Mucosa of rectum (tissue), 2 donors: ENCODE results near the gene PTPN14.

ENCODE experiments used
- H3K27ac ChIP-seq, 2 donors: one replicate each; pipeline ENCODE4 v1.7.0; 2013; ENCODE audit warnings: inconsistent platforms in 2 of 2, low read depth in 2 of 2, low read length in 2 of 2
- H3K27me3 ChIP-seq, 2 donors: one replicate each; pipeline ENCODE4 v1.7.0; 2013; ENCODE audit warnings: low read length in 2 of 2; ENCODE audit not compliant: control insufficient read depth in 2 of 2, insufficient read depth in 2 of 2
- H3K36me3 ChIP-seq, 2 donors: one replicate each; pipeline ENCODE4 v1.7.0; 2013; ENCODE audit warnings: low read length in 2 of 2; ENCODE audit not compliant: control insufficient read depth in 2 of 2, insufficient read depth in 2 of 2
- H3K4me1 ChIP-seq, 2 donors: one replicate each; pipeline ENCODE4 v1.7.0; 2013; ENCODE audit warnings: low read length in 2 of 2, mild to moderate bottlenecking in 1 of 2; ENCODE audit not compliant: control insufficient read depth in 2 of 2, insufficient read depth in 2 of 2
- H3K4me3 ChIP-seq, 2 donors: one replicate each; pipeline ENCODE4 v1.7.0; 2013; ENCODE audit warnings: low read length in 2 of 2
- H3K9ac ChIP-seq, 2 donors: one replicate each; pipeline ENCODE4 v1.7.0; 2013; ENCODE audit warnings: low read length in 2 of 2, low read depth in 1 of 2, mild to moderate bottlenecking in 1 of 2
- H3K9me3 ChIP-seq, 2 donors: one replicate each; pipeline ENCODE4 v1.7.0; 2013; ENCODE audit warnings: low read length in 2 of 2; ENCODE audit not compliant: control insufficient read depth in 2 of 2
- donor health status: healthy.
- donor health status: Normal muscosa, but diverticular disease.

PTPN14 gene

GRCh38 chr1:214446772-214447556 is 104.4 kb downstream of the PTPN14 start:
- Histone ChIP-seq H3K9ac (no peak overlapping the region), H3K9me3 (no peaks in the 10 kb centered on the region), H3K27ac (no peak overlapping the region), H3K36me3 (no peaks in the 10 kb centered on the region), H3K27me3 (no peaks in the 10 kb centered on the region), H3K4me3 (no peak overlapping the region), H3K4me1 (no peaks in the 10 kb centered on the region)

GRCh38 chr1:214445831-214446614 is 105.4 kb downstream of the PTPN14 start:
- H3K4me3 ChIP-seq, result no peak overlapping the region
- no peaks in the 10 kb centered on the region for H3K36me3 ChIP-seq
- H3K9ac ChIP-seq, result no peak overlapping the region
- no peak overlapping the region for H3K27ac ChIP-seq
- no peaks in the 10 kb centered on the region for H3K4me1 ChIP-seq
- H3K9me3 ChIP-seq, result no peaks in the 10 kb centered on the region
- no peaks in the 10 kb centered on the region for H3K27me3 ChIP-seq

GRCh38 chr1:214445199-214445598 is 106.2 kb downstream of the PTPN14 start:
- H3K27me3 ChIP-seq, result no peaks in the 10 kb centered on the region
- H3K4me1 ChIP-seq, result peaks cover 3 to 5% of the 10 kb centered on the region in 2 donors
- no peak overlapping the region for H3K4me3 ChIP-seq
- no peak overlapping the region for H3K9ac ChIP-seq
- no peaks in the 10 kb centered on the region for H3K36me3 ChIP-seq
- H3K9me3 ChIP-seq, result no peaks in the 10 kb centered on the region
- H3K27ac ChIP-seq, result no peak overlapping the region

- Histone ChIP-seq H3K36me3 (no peaks in the 10 kb centered on the region), H3K27ac (no peak overlapping the region), H3K4me3 (no peak overlapping the region), H3K4me1 (peaks cover 8 to 10% of the 10 kb centered on the region in 2 donors), H3K9me3 (no peaks in the 10 kb centered on the region), H3K9ac (no peak overlapping the region), H3K27me3 (no peaks in the 10 kb centered on the region)
Measured at GRCh38 chr1:214444182-214444939, 107.0 kb downstream of the PTPN14 start.

- H3K36me3 ChIP-seq, result no peaks in the 10 kb centered on the region
- no peaks in the 10 kb centered on the region for H3K27me3 ChIP-seq
- H3K4me1 ChIP-seq, result peaks cover 8 to 11% of the 10 kb centered on the region in 2 donors
- no peak overlapping the region for H3K4me3 ChIP-seq
- no peaks in the 10 kb centered on the region for H3K9me3 ChIP-seq
- no peak overlapping the region for H3K9ac ChIP-seq
- no peak overlapping the region for H3K27ac ChIP-seq
Measured at GRCh38 chr1:214441119-214441518, 110.3 kb downstream of the PTPN14 start.

- no peak overlapping the region for H3K4me3 ChIP-seq
- no peak overlapping the region for H3K27ac ChIP-seq
- H3K4me1 ChIP-seq, result peaks cover 8 to 11% of the 10 kb centered on the region in 2 donors
- H3K9ac ChIP-seq, result no peak overlapping the region
- H3K9me3 ChIP-seq, result no peaks in the 10 kb centered on the region
- H3K27me3 ChIP-seq, result no peaks in the 10 kb centered on the region
- H3K36me3 ChIP-seq, result no peaks in the 10 kb centered on the region
Measured at GRCh38 chr1:214440219-214440965, 111.0 kb downstream of the PTPN14 start.

GRCh38 chr1:214439352-214440119 is 111.9 kb downstream of the PTPN14 start:
- Histone ChIP-seq H3K9ac (peak overlapping the region in 1 of 2 donors; percentile 9), H3K4me3 (peak overlapping the region; percentile 25 to 38), H3K36me3 (no peaks in the 10 kb centered on the region), H3K27ac (no peak overlapping the region), H3K4me1 (peaks cover 8 to 11% of the 10 kb centered on the region in 2 donors), H3K27me3 (no peaks in the 10 kb centered on the region), H3K9me3 (no peaks in the 10 kb centered on the region)

GRCh38 chr1:214438530-214438929 is 112.9 kb downstream of the PTPN14 start:
- no peak overlapping the region for H3K27ac ChIP-seq
- no peaks in the 10 kb centered on the region for H3K9me3 ChIP-seq
- no peaks in the 10 kb centered on the region for H3K27me3 ChIP-seq
- H3K4me3 ChIP-seq, result no peak overlapping the region
- no peak overlapping the region for H3K9ac ChIP-seq
- H3K36me3 ChIP-seq, result no peaks in the 10 kb centered on the region
- H3K4me1 ChIP-seq, result peaks cover 8 to 11% of the 10 kb centered on the region in 2 donors

GRCh38 chr1:214438075-214438474 is 113.3 kb downstream of the PTPN14 start:
- no peak overlapping the region for H3K9ac ChIP-seq
- H3K36me3 ChIP-seq, result no peaks in the 10 kb centered on the region
- no peak overlapping the region for H3K27ac ChIP-seq
- H3K9me3 ChIP-seq, result no peaks in the 10 kb centered on the region
- H3K4me3 ChIP-seq, result no peak overlapping the region
- no peaks in the 10 kb centered on the region for H3K27me3 ChIP-seq
- H3K4me1 ChIP-seq, result peaks cover 8 to 11% of the 10 kb centered on the region in 2 donors
